ENCODE results near the gene UBA7.

- TF ChIP-seq, protein P1, sequence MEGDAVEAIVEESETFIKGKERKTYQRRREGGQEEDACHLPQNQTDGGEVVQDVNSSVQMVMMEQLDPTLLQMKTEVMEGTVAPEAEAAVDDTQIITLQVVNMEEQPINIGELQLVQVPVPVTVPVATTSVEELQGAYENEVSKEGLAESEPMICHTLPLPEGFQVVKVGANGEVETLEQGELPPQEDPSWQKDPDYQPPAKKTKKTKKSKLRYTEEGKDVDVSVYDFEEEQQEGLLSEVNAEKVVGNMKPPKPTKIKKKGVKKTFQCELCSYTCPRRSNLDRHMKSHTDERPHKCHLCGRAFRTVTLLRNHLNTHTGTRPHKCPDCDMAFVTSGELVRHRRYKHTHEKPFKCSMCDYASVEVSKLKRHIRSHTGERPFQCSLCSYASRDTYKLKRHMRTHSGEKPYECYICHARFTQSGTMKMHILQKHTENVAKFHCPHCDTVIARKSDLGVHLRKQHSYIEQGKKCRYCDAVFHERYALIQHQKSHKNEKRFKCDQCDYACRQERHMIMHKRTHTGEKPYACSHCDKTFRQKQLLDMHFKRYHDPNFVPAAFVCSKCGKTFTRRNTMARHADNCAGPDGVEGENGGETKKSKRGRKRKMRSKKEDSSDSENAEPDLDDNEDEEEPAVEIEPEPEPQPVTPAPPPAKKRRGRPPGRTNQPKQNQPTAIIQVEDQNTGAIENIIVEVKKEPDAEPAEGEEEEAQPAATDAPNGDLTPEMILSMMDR (IDR thresholded peaks at IDR 0.05): no peak
- TF ChIP-seq REST (IDR thresholded peaks at IDR 0.05; ENCODE audit: insufficient read depth in 1 of 2, low read depth in 2 of 2, low read length in 1 of 2) (no peak), POLR2AphosphoS5 (IDR thresholded peaks at IDR 0.05; ENCODE audit: low read depth, low read length) (no peak), SIN3A (IDR thresholded peaks at IDR 0.05; ENCODE audit: borderline replicate concordance, insufficient read depth, low read depth, low read length) (no peak)
Observed at GRCh38 chr3:49801160-49801559, 12.6 kb downstream of the UBA7 start.

Data from Panc1 (cell line).